IPS-NIHi7 (cell line): ENCODE measurements around the gene KY.
A peak's percentile ranks its signal among the peaks of the same experiment; 100 is the strongest.

Experiments
- DNase-seq: peaks from one replicate; pipeline ENCODE4 v3.0.0; 2012; ENCODE audit warnings: mixed read lengths; ENCODE audit errors: extremely low spot score

Gene KY

GRCh38 chr3:134650431-134651346 lies at the start of gene KY:
TSS of gene KY (minus strand) at chr3:134651022. CDS start at chr3:134650960, 62 bp downstream.
- peak; percentile 69 for DNase-seq

DNA sequence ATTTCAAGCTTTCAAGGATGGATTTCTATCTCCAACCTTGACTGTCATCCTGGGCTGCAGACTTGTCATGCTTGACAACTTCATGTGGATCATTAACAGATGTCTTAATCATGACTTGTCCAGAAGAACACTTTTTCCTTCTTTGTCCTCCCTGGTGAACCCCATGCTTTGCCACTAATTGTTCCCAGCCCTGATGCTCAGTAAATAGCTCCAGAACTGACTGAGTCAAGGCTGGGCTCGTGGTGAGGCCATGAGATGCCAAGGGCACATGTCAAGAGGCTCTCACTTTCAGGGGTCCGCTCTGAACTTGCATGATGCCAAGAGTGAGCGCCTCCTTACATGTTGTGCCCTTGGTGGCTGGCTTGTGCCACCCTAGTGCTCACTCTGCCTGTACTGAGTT lies 48.9 kb upstream of the KY start:
- DNase-seq: no peak

DNA sequence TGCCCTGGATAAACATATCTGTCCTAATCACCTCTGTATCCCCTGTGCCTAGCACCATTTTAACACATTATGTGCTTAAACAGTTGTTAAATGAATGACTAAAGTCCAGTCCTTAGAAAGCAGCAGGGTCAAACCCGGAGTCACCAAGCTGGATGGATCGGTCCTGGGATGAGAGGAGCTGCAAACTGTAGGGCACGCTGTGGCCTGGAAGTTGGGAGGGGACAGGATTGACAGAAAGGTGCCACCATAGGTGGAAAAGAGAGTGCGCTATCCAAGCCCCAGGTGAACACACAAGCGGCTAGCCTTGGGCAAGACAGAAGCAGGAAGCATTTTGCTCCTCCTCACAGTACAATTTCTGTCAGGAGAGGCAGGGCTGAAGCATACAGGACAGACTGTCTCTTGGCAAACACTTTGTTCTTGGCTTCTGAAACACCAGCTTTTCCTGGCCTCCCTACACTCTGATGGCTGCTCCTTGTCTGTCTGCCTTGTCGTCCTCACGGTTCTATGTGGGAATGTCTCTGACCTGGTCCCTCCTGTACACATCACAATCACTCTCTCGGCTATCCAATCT lies 48.4 kb upstream of the KY start:
- DNase-seq: no peak

- DNase-seq: no peak
These were observed 47.2 kb upstream of the KY start for GRCh38 chr3:134697830-134698689.

DNA sequence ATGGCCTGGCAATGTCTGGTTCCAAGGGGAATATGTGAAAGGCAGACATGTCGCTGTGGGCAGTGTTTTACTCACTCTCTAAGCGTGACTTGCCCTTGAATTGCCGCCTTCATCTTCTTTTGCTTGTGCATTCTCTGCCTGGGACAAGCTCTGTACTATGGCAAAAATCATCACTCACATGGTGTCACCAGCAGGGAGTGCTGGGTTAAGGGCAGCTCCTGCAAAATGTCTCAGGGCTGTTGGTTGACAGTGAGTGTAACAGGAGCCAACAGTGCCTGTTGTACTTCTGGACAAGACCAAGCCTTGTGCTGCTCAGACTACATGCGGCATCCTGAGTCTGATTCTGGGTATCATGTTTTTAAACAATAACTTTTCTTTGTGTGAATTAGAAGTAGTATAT lies 45.3 kb upstream of the KY start:
- DNase-seq: no peak

DNA sequence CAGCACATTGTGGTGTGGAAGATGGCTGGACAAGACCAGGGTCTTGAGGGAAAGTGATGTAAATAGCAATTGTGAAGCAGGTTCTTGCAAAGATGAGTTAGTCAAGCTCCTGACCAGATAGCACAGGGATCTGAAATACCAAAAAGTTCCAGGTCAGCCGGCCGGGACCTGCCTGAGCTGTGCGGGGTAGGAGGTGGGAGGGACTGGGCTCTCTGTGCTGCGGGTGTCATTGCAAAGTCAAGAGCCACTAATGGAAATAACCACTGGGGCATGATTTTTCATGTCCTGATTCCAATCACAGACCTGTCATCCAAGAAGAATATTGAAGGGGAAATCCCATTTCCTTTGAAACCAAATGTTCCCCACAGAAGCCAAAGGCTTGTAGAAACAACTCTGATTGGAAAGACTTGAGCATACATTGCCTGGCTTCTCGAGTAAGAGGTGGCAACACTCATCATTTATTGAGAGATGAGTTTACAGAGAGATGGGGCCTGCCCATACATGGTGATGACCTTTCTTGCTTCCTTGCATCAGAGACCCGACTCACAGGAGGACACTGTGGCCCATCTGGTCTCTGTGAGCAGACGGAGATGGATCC lies 44.2 kb upstream of the KY start:
- no peak for DNase-seq

- no peak for DNase-seq
These were observed 43.6 kb upstream of the KY start for GRCh38 chr3:134694466-134694865.

DNA sequence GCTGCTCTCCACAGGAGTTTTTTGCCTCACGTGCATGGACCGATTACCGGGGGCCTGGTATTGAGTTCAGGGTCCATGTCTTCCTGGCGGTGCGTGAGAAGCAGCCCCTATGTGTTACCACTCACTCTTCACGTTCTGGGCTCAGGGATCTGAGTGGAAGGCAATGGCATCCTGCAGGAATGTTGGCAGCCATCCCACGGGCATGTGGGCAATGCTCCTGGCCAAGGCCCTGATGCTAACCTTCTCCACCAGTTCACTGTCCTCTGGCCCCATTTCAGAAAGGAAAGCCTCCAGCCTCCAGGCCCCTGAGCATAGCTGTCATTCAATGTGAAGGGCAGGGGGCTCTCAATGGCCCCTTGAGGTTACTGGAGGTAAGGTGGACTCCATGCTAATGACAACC lies 43.0 kb upstream of the KY start:
- no peak for DNase-seq

DNA sequence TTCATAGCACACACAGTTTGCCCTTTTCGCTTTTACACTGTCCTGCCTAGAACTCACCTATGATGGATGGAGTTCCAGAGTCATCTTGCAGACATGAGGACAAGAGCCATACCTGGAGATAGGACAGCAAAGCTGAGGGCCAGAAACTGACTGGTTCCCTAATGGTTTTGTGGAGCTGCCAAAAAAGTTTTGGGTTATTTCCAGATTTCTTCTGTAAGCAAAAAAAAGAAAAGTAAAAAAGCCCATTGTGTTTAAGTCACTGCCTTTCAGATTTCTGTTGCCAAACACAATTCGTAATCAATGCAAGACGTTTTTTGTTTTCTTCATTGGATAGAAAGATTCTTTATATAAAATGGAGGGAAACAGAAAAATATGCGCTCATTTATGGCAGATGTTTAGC lies 42.4 kb upstream of the KY start:
- DNase-seq: no peak

GRCh38 chr3:134690226-134690625 lies 39.4 kb upstream of the KY start:
- DNase-seq: no peak

GRCh38 chr3:134687642-134688041 lies 36.8 kb upstream of the KY start:
- no peak for DNase-seq

DNA sequence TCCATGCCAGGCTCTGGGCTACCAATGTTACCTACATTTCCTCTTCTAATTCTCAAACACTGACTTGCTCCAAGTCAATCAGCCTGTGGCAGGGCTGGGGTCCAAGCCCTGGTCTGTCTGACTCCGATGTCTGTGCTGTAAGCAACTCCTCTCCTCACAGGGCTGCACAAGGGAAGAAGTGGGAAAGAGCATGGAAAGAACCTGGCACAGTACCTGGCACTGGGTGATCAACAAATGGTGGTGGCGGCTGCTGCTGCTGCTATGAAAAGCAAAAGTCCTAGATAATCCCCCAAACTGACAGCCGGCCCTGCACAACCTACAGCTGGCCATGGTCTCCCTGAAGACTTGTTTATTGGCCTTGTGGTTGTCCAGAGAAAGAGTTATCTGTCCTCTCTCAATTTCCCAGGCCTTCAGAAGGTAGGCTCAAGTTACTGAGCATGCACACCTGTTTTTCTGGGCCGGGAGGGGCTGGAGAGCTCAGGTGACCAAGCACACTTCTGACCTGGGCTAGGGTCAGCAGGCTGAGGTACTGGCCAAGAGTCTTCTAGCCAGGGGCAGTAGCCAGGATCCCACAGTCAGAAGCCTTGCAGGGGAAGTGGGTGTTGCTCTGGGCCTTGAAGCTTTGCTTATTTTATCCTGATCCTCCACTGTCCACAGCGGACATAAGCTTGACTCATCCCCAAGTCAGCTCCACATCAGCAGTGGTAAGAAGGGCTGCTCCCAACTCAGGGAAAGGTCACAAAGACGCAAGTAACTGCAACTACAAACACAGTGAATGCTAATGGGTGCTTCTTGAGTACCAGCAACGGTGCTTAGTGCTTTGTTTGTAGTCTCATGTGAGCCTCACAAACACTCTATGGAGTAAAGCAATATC lies 35.3 kb upstream of the KY start:
- no peak for DNase-seq

GRCh38 chr3:134682196-134682880 lies 31.5 kb upstream of the KY start:
- DNase-seq: no peak

DNA sequence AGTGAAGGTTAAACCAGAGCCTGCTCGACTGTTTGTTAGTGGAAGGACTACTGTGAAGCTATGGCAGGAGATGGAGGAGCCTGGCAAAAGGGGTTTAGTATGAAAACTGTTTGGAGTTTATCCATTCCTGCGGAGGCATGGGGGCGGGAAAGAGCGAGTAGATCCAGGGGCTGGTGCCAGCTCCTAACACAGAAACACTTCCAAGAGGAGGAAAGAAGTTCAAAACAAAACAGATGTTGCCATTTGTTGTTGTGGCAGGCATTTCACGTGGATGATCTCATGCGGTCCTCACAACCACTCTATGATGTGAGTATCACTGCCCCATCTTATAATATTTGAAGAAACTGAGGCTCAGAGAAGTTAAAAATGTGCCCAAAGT lies 30.7 kb upstream of the KY start:
- DNase-seq: no peak

GRCh38 chr3:134680796-134681521 lies 30.1 kb upstream of the KY start:
- no peak for DNase-seq

GRCh38 chr3:134677987-134678308 lies 27.1 kb upstream of the KY start:
- DNase-seq: no peak

DNA sequence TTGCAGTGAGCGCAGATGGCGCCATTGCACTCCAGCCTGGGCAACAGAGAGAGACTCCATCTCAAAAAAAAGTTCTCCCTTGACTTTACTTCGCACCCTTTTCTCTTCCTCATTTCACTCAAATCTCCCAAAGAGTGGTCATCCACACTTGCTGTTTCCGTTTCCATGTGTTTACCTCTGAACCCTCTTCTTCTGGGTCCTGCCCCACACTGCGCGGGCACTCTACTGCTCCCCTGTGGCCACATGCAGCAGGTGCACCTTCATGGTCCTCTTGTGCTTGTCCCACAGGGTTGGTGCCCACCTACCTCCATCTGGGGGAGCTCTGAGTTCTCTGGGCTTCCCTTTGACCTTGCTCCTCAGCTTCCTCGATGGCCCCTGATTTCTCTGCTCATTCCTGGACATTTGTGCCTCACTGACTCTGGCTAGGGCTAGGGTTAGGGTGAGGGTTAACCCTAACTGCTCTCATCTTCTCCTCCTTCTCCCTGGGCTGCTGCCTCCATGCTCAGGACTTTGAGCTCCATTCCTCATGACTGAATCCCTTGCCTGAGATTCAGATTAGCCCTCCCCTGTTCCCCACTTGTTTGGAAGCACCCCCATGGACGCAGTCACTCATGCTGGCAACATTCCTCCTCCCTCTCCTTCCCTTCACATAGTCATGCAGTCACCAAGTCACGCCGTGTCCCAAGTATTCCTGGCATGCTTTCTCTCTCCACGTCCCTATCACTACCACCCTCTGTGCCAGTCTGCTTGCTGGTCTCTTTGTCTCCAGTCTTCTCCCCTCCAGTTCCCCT lies 26.6 kb upstream of the KY start:
- peak; percentile 92 for DNase-seq

- DNase-seq: no peak
These were observed 25.0 kb upstream of the KY start for GRCh38 chr3:134675726-134676256.

- no peak for DNase-seq
These were observed 21.7 kb upstream of the KY start for GRCh38 chr3:134672571-134672970.
